CD14-positive monocyte (primary cell): Measurements from ENCODE around the gene TJP2. TPM values are rescaled to one million over a fixed set of nuclear protein-coding genes. Genes with fewer than 3 reads are reported as not detected.

Experiments used
- DNase-seq, 3 donors: peaks; one replicate each; pipeline ENCODE4 v3.0.0-alpha.2; 2011 to 2022
- H2AFZ ChIP-seq: 2 replicates; pipeline ENCODE4 v1.6.0; 2012; ENCODE audit warnings: mild to moderate bottlenecking, low read depth, low read length, inconsistent platforms; ENCODE audit not compliant: insufficient read depth, poor library complexity, severe bottlenecking
- H3K27ac ChIP-seq, 2 donors: 1 replicate in 1 of 2; 2 replicates in 1 of 2; pipeline ENCODE4 v1.5.1; 2012 to 2013; ENCODE audit warnings: low read length in 2 of 2, control low read depth in 1 of 2, inconsistent platforms in 1 of 2, low read depth in 1 of 2, mild to moderate bottlenecking in 1 of 2
- H3K27me3 ChIP-seq, 2 donors: one replicate each; pipeline versions ENCODE4 v1.6.0 to v1.6.1; 2011 to 2013; ENCODE audit warnings: low read length in 2 of 2; ENCODE audit not compliant: control insufficient read depth in 2 of 2, insufficient read depth in 2 of 2
- H3K36me3 ChIP-seq, 2 donors: replicated peaks in 1 of 2; 1 replicate in 1 of 2; 2 replicates in 1 of 2; pipeline versions ENCODE4 v1.5.1 to v1.6.1; 2012 to 2013; ENCODE audit warnings: low read length in 2 of 2, control low read depth in 1 of 2, inconsistent platforms in 1 of 2, mild to moderate bottlenecking in 1 of 2; ENCODE audit not compliant: insufficient read depth in 2 of 2, control insufficient read depth in 1 of 2
- H3K4me1 ChIP-seq, 2 donors: 1 replicate in 1 of 2; 2 replicates in 1 of 2; pipeline versions ENCODE4 v1.5.1 to v1.6.1; 2012 to 2013; ENCODE audit warnings: low read length in 2 of 2, control low read depth in 1 of 2, inconsistent platforms in 1 of 2, mild to moderate bottlenecking in 1 of 2, moderate library complexity in 1 of 2; ENCODE audit not compliant: insufficient read depth in 2 of 2, control insufficient read depth in 1 of 2
- H3K4me2 ChIP-seq: replicated peaks from 2 replicates; pipeline ENCODE3; 2012; ENCODE audit warnings: low read length, moderate library complexity, mild to moderate bottlenecking; ENCODE audit not compliant: poor library complexity, severe bottlenecking; ENCODE audit errors: extremely low read depth
- H3K4me3 ChIP-seq, 3 experiments: fragments of 200-600 bp in 1 of 3; sonication (generic) in 1 of 3; replicated peaks in 1 of 3; 1 replicate in 2 of 3; 2 replicates in 1 of 3; pipeline ENCODE4 v1.5.1; 2011 to 2013; ENCODE audit warnings: low read length in 3 of 3, mild to moderate bottlenecking in 3 of 3, control low read depth in 2 of 3, low read depth in 2 of 3, inconsistent platforms in 1 of 3, moderate library complexity in 1 of 3
- H3K79me2 ChIP-seq: 2 replicates; pipeline ENCODE4 v1.6.0; 2012; ENCODE audit warnings: mild to moderate bottlenecking, control low read depth, inconsistent platforms, low read length, moderate library complexity; ENCODE audit not compliant: insufficient read depth
- H3K9ac ChIP-seq: 2 replicates; pipeline ENCODE4 v1.6.0; 2017; ENCODE audit warnings: low read length, mild to moderate bottlenecking; ENCODE audit not compliant: insufficient read depth, poor library complexity, severe bottlenecking
- H3K9me3 ChIP-seq, 2 donors: replicated peaks in 1 of 2; 1 replicate in 1 of 2; 2 replicates in 1 of 2; pipeline versions ENCODE4 v1.5.1 to v1.6.1; 2012 to 2013; ENCODE audit warnings: low read length in 2 of 2, control low read depth in 1 of 2; ENCODE audit not compliant: control insufficient read depth in 1 of 2, insufficient read depth in 1 of 2
- H4K20me1 ChIP-seq: 2 replicates; pipeline ENCODE4 v1.6.0; 2012; ENCODE audit warnings: mild to moderate bottlenecking, low read length, control low read depth, moderate library complexity; ENCODE audit not compliant: insufficient read depth
- H3K27ac Mint-ChIP-seq, 7 donors: one replicate each; pipeline ENCODE4 v1.8.0; 2020; ENCODE audit warnings: mild to moderate bottlenecking in 7 of 7, mixed read lengths in 7 of 7, moderate library complexity in 6 of 7, inconsistent platforms in 2 of 7
- H3K27me3 Mint-ChIP-seq, 3 donors: one replicate each; pipeline ENCODE4 v1.8.0; 2021 to 2022; ENCODE audit warnings: low read depth in 3 of 3, mild to moderate bottlenecking in 3 of 3, mixed read lengths in 3 of 3, moderate library complexity in 3 of 3, inconsistent platforms in 1 of 3
- H3K36me3 Mint-ChIP-seq, 2 donors: one replicate each; pipeline ENCODE4 v1.8.0; 2020; ENCODE audit warnings: mixed read lengths in 2 of 2, inconsistent platforms in 1 of 2, mild to moderate bottlenecking in 1 of 2
- H3K4me1 Mint-ChIP-seq: one replicate; pipeline ENCODE4 v1.8.0; 2020; ENCODE audit warnings: mild to moderate bottlenecking, mixed read lengths
- H3K4me3 Mint-ChIP-seq, 2 donors: one replicate each; pipeline ENCODE4 v1.8.0; 2020; ENCODE audit warnings: mild to moderate bottlenecking in 2 of 2, mixed read lengths in 2 of 2, moderate library complexity in 1 of 2
- H3K9me3 Mint-ChIP-seq, 7 donors: one replicate each; pipeline ENCODE4 v1.8.0; 2020 to 2022; ENCODE audit warnings: mixed read lengths in 7 of 7, mild to moderate bottlenecking in 6 of 7, moderate library complexity in 6 of 7, inconsistent platforms in 2 of 7
- WGBS: methylation state at CpG from one replicate; pipeline ENCODE4 v1.1.5; 2013; ENCODE audit warnings: missing lambda C conversion rate; ENCODE audit not compliant: insufficient coverage; 5-methylcytosine and 5-hydroxymethylcytosine counted together
- intact Hi-C, 2 donors: fragments of 100-400 bp; cut with micrococcal nuclease; formaldehyde crosslinking; loops; one replicate each; pipeline versions ENCODE4 v1.15.0 to v1.15.1; 2023
- polyA plus RNA-seq, 3 donors: library from polyadenylated mRNA; depleted of rRNA in 1 of 3; unstranded in 2 of 3; stranded (reverse) in 1 of 3; fragments of 300-500 nt in 2 of 3; fragments of >200 nt in 1 of 3; fragmentation: Illumina TruSeq in 2 of 3; gene quantifications; 1 replicate in 2 of 3; 2 replicates in 1 of 3; pipeline ENCODE4 v1.2.3, GENCODE V29; 2012 to 2021
- TF ChIP-seq, protein P1 (sequence below): fragments of 200-600 bp; IDR thresholded peaks from one replicate; pipeline ENCODE4 v1.8.0; 2022; ENCODE audit warnings: antibody characterized with exemption, mild to moderate bottlenecking

TJP2 gene
- polyA plus RNA-seq, 3 donors: 8.0 to 17.8 (median 13.8) TPM

DNA sequence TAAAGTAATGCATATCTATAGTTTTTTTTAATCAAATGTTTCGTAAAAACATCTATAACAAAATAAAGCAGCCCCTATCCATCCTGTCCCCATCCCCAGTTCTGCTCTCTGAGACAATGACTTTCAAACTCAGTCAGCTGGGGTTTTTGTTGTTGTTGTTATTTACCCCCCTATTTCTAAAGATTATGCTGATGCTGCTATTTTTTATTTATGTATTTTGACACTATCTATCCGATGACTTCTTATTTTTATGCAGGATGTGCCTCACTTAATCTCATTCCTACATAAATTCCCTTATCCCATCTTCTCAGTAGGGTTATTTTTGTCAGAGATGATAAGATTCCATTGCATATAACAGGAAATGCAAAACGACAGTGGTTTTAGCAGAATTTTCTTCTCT, 105.7 kb downstream of the TJP2 start:
- intact Hi-C loops: no loop called here
- Histone ChIP-seq H3K27ac (no peak overlapping the region), H3K9ac (no peak overlapping the region), H3K9me3 (no peaks in the 10 kb centered on the region), H3K4me3 (no peak overlapping the region), H3K4me2 (no peak overlapping the region), H3K4me1 (no peaks in the 10 kb centered on the region), H4K20me1 (no peaks in the 10 kb centered on the region), H3K36me3 (no peaks in the 10 kb centered on the region), H2AFZ (no peak overlapping the region), H3K79me2 (no peaks in the 10 kb centered on the region), H3K27me3 (no peaks in the 10 kb centered on the region)
- WGBS: 40% methylated on average over 1 of the region's 3 CpGs
- Mint-ChIP-seq H3K36me3 (no peaks in the 10 kb centered on the region), H3K27ac (no peak overlapping the region), H3K9me3 (peaks cover under 1 to 19% (median 7%) of the 10 kb centered on the region in 7 donors), H3K27me3 (peaks cover 0 to under 1% (median 0%) of the 10 kb centered on the region in 3 donors), H3K4me1 (no peaks in the 10 kb centered on the region), H3K4me3 (no peak overlapping the region)
- TF ChIP-seq, protein P1, sequence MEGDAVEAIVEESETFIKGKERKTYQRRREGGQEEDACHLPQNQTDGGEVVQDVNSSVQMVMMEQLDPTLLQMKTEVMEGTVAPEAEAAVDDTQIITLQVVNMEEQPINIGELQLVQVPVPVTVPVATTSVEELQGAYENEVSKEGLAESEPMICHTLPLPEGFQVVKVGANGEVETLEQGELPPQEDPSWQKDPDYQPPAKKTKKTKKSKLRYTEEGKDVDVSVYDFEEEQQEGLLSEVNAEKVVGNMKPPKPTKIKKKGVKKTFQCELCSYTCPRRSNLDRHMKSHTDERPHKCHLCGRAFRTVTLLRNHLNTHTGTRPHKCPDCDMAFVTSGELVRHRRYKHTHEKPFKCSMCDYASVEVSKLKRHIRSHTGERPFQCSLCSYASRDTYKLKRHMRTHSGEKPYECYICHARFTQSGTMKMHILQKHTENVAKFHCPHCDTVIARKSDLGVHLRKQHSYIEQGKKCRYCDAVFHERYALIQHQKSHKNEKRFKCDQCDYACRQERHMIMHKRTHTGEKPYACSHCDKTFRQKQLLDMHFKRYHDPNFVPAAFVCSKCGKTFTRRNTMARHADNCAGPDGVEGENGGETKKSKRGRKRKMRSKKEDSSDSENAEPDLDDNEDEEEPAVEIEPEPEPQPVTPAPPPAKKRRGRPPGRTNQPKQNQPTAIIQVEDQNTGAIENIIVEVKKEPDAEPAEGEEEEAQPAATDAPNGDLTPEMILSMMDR: no peak
- DNase-seq: no peak

DNA sequence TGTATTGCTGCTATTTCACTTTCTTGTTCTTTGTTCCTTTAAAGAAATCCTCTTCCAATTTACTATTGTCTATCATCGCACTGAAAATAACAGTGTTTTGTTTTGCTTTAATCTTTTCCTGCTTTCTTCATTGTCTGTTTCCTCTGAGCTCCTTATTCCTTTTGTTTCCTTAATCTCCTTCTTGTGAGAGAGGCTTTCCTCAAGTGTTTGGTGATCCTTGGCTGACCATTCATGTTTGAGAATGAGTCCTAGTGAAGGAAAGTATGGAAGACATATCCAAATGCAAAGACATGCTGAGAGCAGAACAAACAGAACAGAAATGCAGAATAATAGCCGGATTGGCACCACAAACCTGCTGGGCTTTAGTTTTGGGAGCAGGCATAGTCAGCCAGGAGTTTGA, 108.9 kb downstream of the TJP2 start:
- Mint-ChIP-seq H3K27ac (no peak overlapping the region), H3K36me3 (no peaks in the 10 kb centered on the region), H3K4me3 (no peak overlapping the region), H3K27me3 (peaks cover 0 to 1% (median 0%) of the 10 kb centered on the region in 3 donors), H3K9me3 (peaks cover 3 to 15% (median 5%) of the 10 kb centered on the region in 7 donors), H3K4me1 (no peaks in the 10 kb centered on the region)
- H4K20me1 ChIP-seq: no peaks in the 10 kb centered on the region
- H3K27ac ChIP-seq: no peak overlapping the region
- no peaks in the 10 kb centered on the region for H3K4me1 ChIP-seq
- H3K79me2 ChIP-seq: no peaks in the 10 kb centered on the region
- intact Hi-C loops: no loop called here
- WGBS: 100% methylated on average over 1 of the region's 2 CpGs
- no peak overlapping the region for H3K9ac ChIP-seq
- no peak for DNase-seq
- no peak overlapping the region for H2AFZ ChIP-seq
- no peaks in the 10 kb centered on the region for H3K9me3 ChIP-seq
- TF ChIP-seq, protein P1: no peak
- no peaks in the 10 kb centered on the region for H3K36me3 ChIP-seq
- H3K4me3 ChIP-seq: no peak overlapping the region
- H3K27me3 ChIP-seq: no peaks in the 10 kb centered on the region
- H3K4me2 ChIP-seq: no peak overlapping the region
